ENCODE data around the gene KAT8.
"Not testable (repeated sequence)": the region's sequence is repeated elsewhere in the genome, so short reads cannot be mapped to it uniquely, and the experiment has no call there.

DNA sequence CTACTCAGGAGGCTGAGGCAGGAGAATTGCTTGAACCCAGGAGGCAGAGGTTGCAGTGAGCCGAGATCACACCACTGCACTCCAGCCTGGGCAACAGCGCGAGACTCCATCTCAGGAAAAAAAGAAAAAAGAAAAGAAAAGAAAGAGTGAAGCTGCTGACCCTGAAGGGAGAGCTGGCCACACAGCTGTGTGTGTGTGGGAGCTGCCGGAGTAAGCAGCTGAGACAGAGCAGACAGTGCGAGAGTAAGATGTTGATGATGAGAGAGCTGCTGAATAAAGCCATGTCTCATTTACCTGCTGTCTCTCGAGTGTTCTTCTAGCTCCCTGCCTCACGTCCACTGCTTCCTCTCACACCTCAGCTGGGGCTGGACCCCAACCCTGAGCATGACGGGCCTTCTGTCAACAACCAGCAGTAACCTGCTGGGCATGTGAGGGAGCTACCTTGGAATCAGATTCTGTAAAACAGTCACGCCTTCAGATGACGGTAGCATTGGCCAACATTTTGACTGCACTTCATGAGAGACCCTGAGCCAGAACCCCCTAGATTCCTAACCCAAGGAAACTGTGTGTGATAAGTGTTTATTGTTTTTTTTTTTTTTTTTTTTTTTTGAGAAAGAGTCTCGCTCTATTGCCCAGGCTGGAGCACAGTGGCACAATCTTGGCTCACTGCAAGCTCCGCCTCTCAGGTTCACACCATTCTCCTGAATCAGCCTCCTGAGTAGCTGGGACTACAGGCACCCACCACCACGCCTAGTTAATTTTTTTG lies 16.4 kb upstream of the KAT8 start:
- TF ChIP-seq, protein P1, sequence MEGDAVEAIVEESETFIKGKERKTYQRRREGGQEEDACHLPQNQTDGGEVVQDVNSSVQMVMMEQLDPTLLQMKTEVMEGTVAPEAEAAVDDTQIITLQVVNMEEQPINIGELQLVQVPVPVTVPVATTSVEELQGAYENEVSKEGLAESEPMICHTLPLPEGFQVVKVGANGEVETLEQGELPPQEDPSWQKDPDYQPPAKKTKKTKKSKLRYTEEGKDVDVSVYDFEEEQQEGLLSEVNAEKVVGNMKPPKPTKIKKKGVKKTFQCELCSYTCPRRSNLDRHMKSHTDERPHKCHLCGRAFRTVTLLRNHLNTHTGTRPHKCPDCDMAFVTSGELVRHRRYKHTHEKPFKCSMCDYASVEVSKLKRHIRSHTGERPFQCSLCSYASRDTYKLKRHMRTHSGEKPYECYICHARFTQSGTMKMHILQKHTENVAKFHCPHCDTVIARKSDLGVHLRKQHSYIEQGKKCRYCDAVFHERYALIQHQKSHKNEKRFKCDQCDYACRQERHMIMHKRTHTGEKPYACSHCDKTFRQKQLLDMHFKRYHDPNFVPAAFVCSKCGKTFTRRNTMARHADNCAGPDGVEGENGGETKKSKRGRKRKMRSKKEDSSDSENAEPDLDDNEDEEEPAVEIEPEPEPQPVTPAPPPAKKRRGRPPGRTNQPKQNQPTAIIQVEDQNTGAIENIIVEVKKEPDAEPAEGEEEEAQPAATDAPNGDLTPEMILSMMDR (IDR thresholded peaks at IDR 0.05) = not testable (repeated sequence)
- TF ChIP-seq POLR2A (IDR thresholded peaks at IDR 0.05) = not testable (repeated sequence)
